Right cardiac atrium (tissue), 5 donors: Measurements from ENCODE around the gene GCDH. TPM values are rescaled to one million over a fixed set of nuclear protein-coding genes. Genes with fewer than 3 reads are reported as not detected.
"Not testable (repeated sequence)": the region's sequence is repeated elsewhere in the genome, so short reads cannot be mapped to it uniquely, and the experiment has no call there.

Source experiments
- ATAC-seq, 2 donors: fragments of 200-7000 bp; cut with Tn5 transposase; one replicate each; pipeline versions ENCODE4 v1.8.0 to v1.9.1; 2020; ENCODE audit warnings: moderate library complexity in 2 of 2, mild to moderate bottlenecking in 1 of 2
- DNase-seq, 3 donors: peaks; one replicate each; pipeline ENCODE4 v3.0.0-alpha.2; 2020
- H3K27ac ChIP-seq: one replicate; pipeline ENCODE4 v1.5.1; 2013; ENCODE audit warnings: mild to moderate bottlenecking, low read length, control low read depth, moderate library complexity
- H3K27me3 ChIP-seq: one replicate; pipeline ENCODE4 v1.6.1; 2013; ENCODE audit not compliant: control insufficient read depth, insufficient read depth
- H3K4me1 ChIP-seq: one replicate; pipeline ENCODE4 v1.6.1; 2013; ENCODE audit warnings: low read length; ENCODE audit not compliant: control insufficient read depth, insufficient read depth
- H3K4me3 ChIP-seq: one replicate; pipeline ENCODE4 v1.5.1; 2013; ENCODE audit warnings: low read length, control low read depth
- H3K9me3 ChIP-seq: one replicate; pipeline ENCODE4 v1.6.1; 2013; ENCODE audit warnings: low read length; ENCODE audit not compliant: control insufficient read depth
- WGBS: extraction: QIAGEN DNeasy Blood & Tissue Kit; methylation state at CpG from one replicate; pipeline ENCODE4 v1.1.7; 2013; 5-methylcytosine and 5-hydroxymethylcytosine counted together
- intact Hi-C, 4 donors: fragments of 100-400 bp; cut with DNase I; formaldehyde crosslinking; loops; one replicate each; pipeline versions ENCODE4 v1.11.0 to v1.14.0; 2022 to 2023
- long read RNA-seq, 4 donors: library from polyadenylated mRNA; unstranded; transcript quantifications; one replicate each; pipeline ENCODE4 v2.0.0, GENCODE V29; 2020 to 2021
- polyA plus RNA-seq: library from polyadenylated mRNA; stranded (reverse); fragments of 200-250 nt; gene quantifications from one replicate; pipeline ENCODE4 v1.2.3, GENCODE V29; 2013
- total RNA-seq, 4 donors: library from RNA; stranded (reverse); fragmentation: NEBNext Ultra II Directional; extraction: Animal tissue kit (Norgen Biotek cat#: 25700); gene quantifications; one replicate each; pipeline ENCODE4 v1.2.1, GENCODE V29; 2021
- donor health status: healthy with polysubstance abuse.
- donor health status: DM: no; HTN: yes; CAD: no.
- donor health status: DM: no; HTN: no; CAD: no.
- donor health status: DM: no; HTN: yes; CAD: no; lungs with severe emphysema.
- donor health status: DM: yes; HTN: yes; CAD: no.

The GCDH gene
- 10 to 100 TPM; 22.7 to 38.2 (median 27.4) TPM for total RNA-seq
- polyA plus RNA-seq = 26.1 TPM
- long read RNA-seq, donor 1, transcript GCDH-201 (12 exons, 1,956 nt) = major isoform, 42 of 55 reads
- long read RNA-seq, donor 1, partial matches to known transcripts = 4 of 55 reads
- long read RNA-seq, donor 1, other reads (novel, unspliced or antisense) = 8 of 55 reads
- long read RNA-seq, donor 2, transcript GCDH-201 (12 exons, 1,956 nt) = major isoform, 19 of 28 reads
- long read RNA-seq, donor 2, partial matches to known transcripts = 1 of 28 reads
- long read RNA-seq, donor 2, other reads (novel, unspliced or antisense) = 7 of 28 reads
- long read RNA-seq, donor 3, transcript GCDH-201 (12 exons, 1,956 nt) = major isoform, 55 of 74 reads
- long read RNA-seq, donor 3, partial matches to known transcripts = 4 of 74 reads
- long read RNA-seq, donor 3, other reads (novel, unspliced or antisense) = 11 of 74 reads
- long read RNA-seq, donor 4, transcript GCDH-201 (12 exons, 1,956 nt) = major isoform, 19 of 28 reads
- long read RNA-seq, donor 4, partial matches to known transcripts = 1 of 28 reads
- long read RNA-seq, donor 4, other reads (novel, unspliced or antisense) = 7 of 28 reads

GRCh38 chr19:12890787-12891552 is at the start of gene GCDH:
TSS of gene GCDH (plus strand) at chr19:12891160. CDS start at chr19:12891305, 145 bp downstream.
- WGBS = under 1% methylated on average over 49 of the region's 49 CpGs
- peak; percentile 99 for ATAC-seq
- no peaks in the 10 kb centered on the region for H3K27me3 ChIP-seq
- peak; percentile 98 to 99 (median 98) for DNase-seq
- no peaks in the 10 kb centered on the region for H3K9me3 ChIP-seq
- peaks cover 6% of the 10 kb centered on the region for H3K4me1 ChIP-seq
- H3K27ac ChIP-seq = peak within 1 kb of the TSS; percentile 88
- intact Hi-C loops = no loop called here
- peak within 1 kb of the TSS; percentile 63 for H3K4me3 ChIP-seq

- no peak for ATAC-seq
- H3K9me3 ChIP-seq = no peaks in the 10 kb centered on the region
- DNase-seq = no peak
- intact Hi-C loops = loop anchor here in 1 of 4 donors (10.0 kb wide), 1 partner anchor 168 kb away; no protein-coding TSS in a partner anchor
- H3K27ac ChIP-seq = no peak overlapping the region
- 94% methylated on average over 18 of the region's 18 CpGs for whole genome bisulfite sequencing
- H3K27me3 ChIP-seq = no peaks in the 10 kb centered on the region
- peaks cover 2% of the 10 kb centered on the region for H3K4me1 ChIP-seq
- no peak overlapping the region for H3K4me3 ChIP-seq
Observed at GRCh38 chr19:12842511-12842910, 48.4 kb upstream of the GCDH start.

- no peaks in the 10 kb centered on the region for H3K27me3 ChIP-seq
- H3K9me3 ChIP-seq = no peaks in the 10 kb centered on the region
- ATAC-seq = no peak
Observed at GRCh38 chr19:12843328-12843727, 47.6 kb upstream of the GCDH start.

GRCh38 chr19:12843999-12844732 is 46.8 kb upstream of the GCDH start:
- 84% methylated on average over 3 of the region's 3 CpGs for WGBS

More at GRCh38 chr19:12843328-12843727, 47.6 kb upstream of the GCDH start:
- Histone ChIP-seq H3K4me3 (no peak overlapping the region), H3K4me1 (no peaks in the 10 kb centered on the region), H3K27ac (no peak overlapping the region)
- WGBS = 83% methylated on average over 11 of the region's 11 CpGs
- intact Hi-C loops = loop anchor here in 1 of 4 donors (10.0 kb wide), 1 partner anchor 169 kb away; no protein-coding TSS in a partner anchor
- DNase-seq = no peak

GRCh38 chr19:12846613-12847012 is 44.3 kb upstream of the GCDH start:
- not testable (repeated sequence) for H3K4me1 ChIP-seq, H3K9me3 ChIP-seq, H3K27ac ChIP-seq, H3K27me3 ChIP-seq, DNase-seq, ATAC-seq, H3K4me3 ChIP-seq
- WGBS = 83% methylated on average over 7 of the region's 7 CpGs
- intact Hi-C loops = loop anchor here (2.0 to 10.0 kb wide), 4 partner anchors 79 to 172 kb away; no protein-coding TSS in a partner anchor

More at GRCh38 chr19:12843999-12844732, 46.8 kb upstream of the GCDH start:
- H3K9me3 ChIP-seq = no peaks in the 10 kb centered on the region
- DNase-seq (no peak), ATAC-seq (no peak)
- intact Hi-C loops = loop anchor here in 1 of 4 donors (10.0 kb wide), 1 partner anchor 169 kb away; no protein-coding TSS in a partner anchor
- H3K27me3 ChIP-seq = no peaks in the 10 kb centered on the region
- no peak overlapping the region for H3K4me3 ChIP-seq
- no peaks in the 10 kb centered on the region for H3K4me1 ChIP-seq
- H3K27ac ChIP-seq = no peak overlapping the region

- Histone ChIP-seq H3K9me3 (no peaks in the 10 kb centered on the region), H3K27me3 (no peaks in the 10 kb centered on the region), H3K4me1 (no peaks in the 10 kb centered on the region), H3K4me3 (no peak overlapping the region), H3K27ac (no peak overlapping the region)
- peak; percentile 82 to 95 (median 95) for DNase-seq
- peak; percentile 97 for ATAC-seq
- 13% methylated on average over 69 of the region's 69 CpGs for WGBS
- intact Hi-C loops = loop anchor here (2.0 to 10.0 kb wide), 4 partner anchors 80 to 173 kb away; no protein-coding TSS in a partner anchor
Observed at GRCh38 chr19:12847159-12848139, 43.5 kb upstream of the GCDH start.

GRCh38 chr19:12856653-12857052 is 34.3 kb upstream of the GCDH start:
- intact Hi-C loops = no loop called here

GRCh38 chr19:12858041-12858928 is 32.7 kb upstream of the GCDH start:
- WGBS = 95% methylated on average over 35 of the region's 35 CpGs
- intact Hi-C loops = no loop called here
- Histone ChIP-seq H3K9me3 (no peaks in the 10 kb centered on the region), H3K4me1 (no peaks in the 10 kb centered on the region), H3K27me3 (no peaks in the 10 kb centered on the region), H3K27ac (no peak overlapping the region), H3K4me3 (no peak overlapping the region)
- no peak for DNase-seq
- ATAC-seq = no peak

More at GRCh38 chr19:12856653-12857052, 34.3 kb upstream of the GCDH start:
- no peak for ATAC-seq
- Histone ChIP-seq H3K4me3 (no peak overlapping the region), H3K9me3 (no peaks in the 10 kb centered on the region), H3K4me1 (no peaks in the 10 kb centered on the region), H3K27ac (no peak overlapping the region), H3K27me3 (no peaks in the 10 kb centered on the region)
- WGBS = 68% methylated on average over 1 of the region's 1 CpG
- DNase-seq = no peak

GRCh38 chr19:12859546-12859945 is 31.4 kb upstream of the GCDH start:
- intact Hi-C loops = no loop called here
- 65% methylated on average over 7 of the region's 7 CpGs for WGBS
- no peak for ATAC-seq

More at GRCh38 chr19:12859546-12859945, 31.4 kb upstream of the GCDH start:
- Histone ChIP-seq H3K4me1 (no peaks in the 10 kb centered on the region), H3K4me3 (no peak overlapping the region), H3K27ac (no peak overlapping the region), H3K27me3 (no peaks in the 10 kb centered on the region), H3K9me3 (no peaks in the 10 kb centered on the region)
- DNase-seq = no peak
